ENCODE results near the gene SERPINB13.

The SERPINB13 gene

DNA sequence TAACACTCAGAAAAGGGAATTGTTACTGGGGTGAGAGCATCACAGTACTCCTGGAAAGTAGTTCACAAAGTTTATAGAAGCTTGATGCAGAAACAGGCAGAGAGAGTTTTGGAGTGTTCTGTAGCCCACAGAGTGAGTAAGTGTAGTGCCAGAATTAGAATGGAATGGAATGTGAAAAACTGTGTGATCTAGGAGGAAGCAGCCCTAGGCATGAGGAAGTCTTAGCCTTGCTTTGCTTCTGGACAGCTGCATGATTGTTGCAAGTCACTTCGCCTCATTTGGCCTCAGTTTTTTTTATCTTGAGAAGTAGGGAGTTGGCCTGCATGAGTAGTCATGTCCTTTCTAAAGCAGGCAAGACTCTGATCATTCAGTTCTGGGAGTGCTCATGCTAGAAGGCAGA is 34.1 kb upstream of the SERPINB13 start:
- no peak overlapping the region for H2BK5ac ChIP-seq (ENCODE audit: low read length)

DNA sequence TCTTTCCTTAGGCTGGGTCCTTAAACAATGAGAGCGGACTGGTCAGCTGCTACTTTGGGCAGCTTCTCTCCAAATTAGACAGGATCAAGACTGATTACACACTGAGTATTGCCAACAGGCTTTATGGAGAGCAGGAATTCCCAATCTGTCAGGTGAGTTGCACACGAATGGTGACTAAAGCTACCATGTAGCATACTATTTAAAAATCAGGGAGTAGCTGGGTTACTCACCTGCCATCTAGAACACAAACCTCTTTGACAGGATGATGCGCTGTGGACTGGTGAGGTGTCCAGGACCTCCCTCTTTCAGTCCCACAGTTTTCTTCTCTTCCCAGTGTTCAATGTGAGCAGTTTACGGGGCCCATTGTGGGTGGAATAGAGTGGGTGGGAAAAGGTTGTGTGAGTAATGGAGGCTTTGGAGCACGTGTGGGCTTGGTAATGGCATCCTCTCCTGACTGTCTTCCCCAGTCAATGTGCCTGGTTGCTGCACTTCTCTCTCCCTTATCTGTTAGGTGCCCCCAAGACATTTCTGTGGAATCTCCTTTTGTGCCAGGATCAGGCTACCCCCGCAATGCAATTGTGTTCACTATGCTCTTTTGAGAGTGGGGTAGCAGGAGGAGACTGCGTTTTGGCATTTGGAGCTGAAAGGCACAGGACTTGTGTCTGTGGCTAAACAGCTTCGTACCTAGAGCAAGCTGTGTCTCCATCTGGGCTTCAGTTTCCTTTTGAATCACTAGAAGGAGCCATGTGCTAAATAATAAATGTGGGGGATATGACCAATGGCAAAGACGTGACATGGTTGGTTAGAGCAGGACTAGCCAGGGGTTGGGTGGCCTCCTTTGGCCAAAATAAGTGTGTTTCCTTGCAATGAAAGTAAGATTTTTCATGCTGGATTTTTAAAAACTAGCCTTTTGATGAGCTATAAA is 27.3 kb upstream of the SERPINB13 start:
- H4K8ac ChIP-seq (ENCODE audit: low read depth, low read length), result no peak overlapping the region
- H2BK120ac ChIP-seq (ENCODE audit: low read depth, low read length), result no peak overlapping the region
- H3K79me1 ChIP-seq (ENCODE audit: low read depth, low read length), result no peaks in the 10 kb centered on the region
- no peaks in the 10 kb centered on the region for H3K4me1 ChIP-seq (ENCODE audit: control insufficient read depth in 2 of 2, insufficient read depth in 1 of 2, low read depth in 1 of 2, low read length in 2 of 2)
- no peak for DNase-seq (ENCODE audit: low spot score)
- H2AK5ac ChIP-seq (ENCODE audit: low read depth, low read length), result no peak overlapping the region
- H3K9me3 ChIP-seq (replicated peaks in 1 of 2; ENCODE audit: control insufficient read depth in 2 of 2, insufficient read depth in 1 of 2, low read depth in 1 of 2, low read length in 2 of 2), result no peaks in the 10 kb centered on the region
- H3K36me3 ChIP-seq (replicated peaks in 1 of 2; ENCODE audit: control insufficient read depth in 2 of 2, insufficient read depth in 2 of 2, low read length in 2 of 2), result no peaks in the 10 kb centered on the region
- no peak overlapping the region for H3K14ac ChIP-seq (ENCODE audit: low read length)
- H3K4me3 ChIP-seq (ENCODE audit: low read length in 2 of 2), result no peak overlapping the region
- WGBS, 2 donors (ENCODE audit: extremely low coverage in 2 of 2, insufficient read length in 2 of 2, insufficient replicate concordance in 1 of 2), result no CpG with 5 or more reads among the region's 9 CpGs
- peak overlapping the region; percentile 37 for H2AFZ ChIP-seq (ENCODE audit: low read length)
- H2BK5ac ChIP-seq (ENCODE audit: low read length), result no peak overlapping the region
- H4K91ac ChIP-seq (ENCODE audit: low read depth, low read length, poor library complexity), result no peak overlapping the region
- no peak overlapping the region for H2BK12ac ChIP-seq (ENCODE audit: low read length)
- no peak overlapping the region for H3K23ac ChIP-seq (ENCODE audit: low read depth, low read length, poor library complexity)
- no peak overlapping the region for H3K18ac ChIP-seq (ENCODE audit: low read length)
- no peak overlapping the region for H3K27ac ChIP-seq (replicated peaks; ENCODE audit: low read length)
- H2BK15ac ChIP-seq (ENCODE audit: low read length), result no peak overlapping the region
- H3K4ac ChIP-seq (ENCODE audit: low read length), result no peak overlapping the region
- no peak overlapping the region for H3K4me2 ChIP-seq (ENCODE audit: insufficient read depth, low read length, poor library complexity, severe bottlenecking)
- H3K9ac ChIP-seq (ENCODE audit: low read depth, low read length, poor library complexity), result no peak overlapping the region
- no peaks in the 10 kb centered on the region for H3K27me3 ChIP-seq (ENCODE audit: control insufficient read depth in 3 of 3, insufficient read depth in 3 of 3, low read depth in 1 of 3, low read length in 3 of 3)

More for the DNA sequence above, 34.1 kb upstream of the SERPINB13 start:
- Histone ChIP-seq H3K23ac (ENCODE audit: low read depth, low read length, poor library complexity) (no peak overlapping the region), H2AK5ac (ENCODE audit: low read depth, low read length) (no peak overlapping the region), H3K4me1 (ENCODE audit: control insufficient read depth in 2 of 2, insufficient read depth in 1 of 2, low read depth in 1 of 2, low read length in 2 of 2) (peaks cover 3 to 4% of the 10 kb centered on the region in 2 donors), H3K14ac (ENCODE audit: low read length) (no peak overlapping the region), H2BK12ac (ENCODE audit: low read length) (no peak overlapping the region), H3K9me3 (replicated peaks in 1 of 2; ENCODE audit: control insufficient read depth in 2 of 2, insufficient read depth in 1 of 2, low read depth in 1 of 2, low read length in 2 of 2) (no peaks in the 10 kb centered on the region), H2AFZ (ENCODE audit: low read length) (peak overlapping the region; percentile 71), H3K4me3 (ENCODE audit: low read length in 2 of 2) (no peak overlapping the region), H3K27me3 (ENCODE audit: control insufficient read depth in 3 of 3, insufficient read depth in 3 of 3, low read depth in 1 of 3, low read length in 3 of 3) (no peaks in the 10 kb centered on the region), H3K36me3 (replicated peaks in 1 of 2; ENCODE audit: control insufficient read depth in 2 of 2, insufficient read depth in 2 of 2, low read length in 2 of 2) (no peaks in the 10 kb centered on the region), H3K18ac (ENCODE audit: low read length) (no peak overlapping the region), H4K8ac (ENCODE audit: low read depth, low read length) (no peak overlapping the region), H3K4me2 (ENCODE audit: insufficient read depth, low read length, poor library complexity, severe bottlenecking) (no peak overlapping the region), H3K79me1 (ENCODE audit: low read depth, low read length) (no peaks in the 10 kb centered on the region), H3K9ac (ENCODE audit: low read depth, low read length, poor library complexity) (no peak overlapping the region), H3K27ac (replicated peaks; ENCODE audit: low read length) (no peak overlapping the region), H3K4ac (ENCODE audit: low read length) (no peak overlapping the region), H4K91ac (ENCODE audit: low read depth, low read length, poor library complexity) (no peak overlapping the region), H2BK120ac (ENCODE audit: low read depth, low read length) (no peak overlapping the region), H2BK15ac (ENCODE audit: low read length) (no peak overlapping the region)
- WGBS, 2 donors (ENCODE audit: extremely low coverage in 2 of 2, insufficient read length in 2 of 2, insufficient replicate concordance in 1 of 2), result no CpG with 5 or more reads among the region's 1 CpG
- no peak for DNase-seq (ENCODE audit: low spot score)

DNA sequence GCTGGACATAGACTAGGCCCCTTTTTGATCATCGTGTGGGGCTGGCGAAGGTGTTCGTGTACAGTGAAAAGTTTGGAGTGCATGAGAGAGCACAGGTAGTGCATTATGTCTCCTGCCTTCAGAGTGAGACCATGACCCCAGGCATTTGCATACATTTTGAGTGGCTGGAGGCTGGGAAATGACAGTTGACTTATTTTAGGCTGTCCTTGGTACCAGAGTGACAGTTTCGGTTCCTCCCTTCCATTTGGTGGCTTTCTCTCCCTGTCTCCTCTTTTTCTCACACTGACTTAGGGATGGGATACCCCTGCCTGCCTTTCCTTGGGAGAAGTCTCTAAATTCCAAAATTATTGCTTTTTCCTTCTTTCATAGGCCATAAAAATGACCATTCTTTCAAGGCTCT is 24.9 kb upstream of the SERPINB13 start:
- no peak overlapping the region for H2BK15ac ChIP-seq (ENCODE audit: low read length)
- no peak overlapping the region for H3K4me2 ChIP-seq (ENCODE audit: insufficient read depth, low read length, poor library complexity, severe bottlenecking)
- no peak overlapping the region for H3K14ac ChIP-seq (ENCODE audit: low read length)
- H3K23ac ChIP-seq (ENCODE audit: low read depth, low read length, poor library complexity), result no peak overlapping the region
- H3K79me1 ChIP-seq (ENCODE audit: low read depth, low read length), result no peaks in the 10 kb centered on the region
- no peak overlapping the region for H4K91ac ChIP-seq (ENCODE audit: low read depth, low read length, poor library complexity)
- no peak overlapping the region for H3K27ac ChIP-seq (replicated peaks; ENCODE audit: low read length)
- H4K8ac ChIP-seq (ENCODE audit: low read depth, low read length), result no peak overlapping the region
- no peaks in the 10 kb centered on the region for H3K36me3 ChIP-seq (replicated peaks in 1 of 2; ENCODE audit: control insufficient read depth in 2 of 2, insufficient read depth in 2 of 2, low read length in 2 of 2)
- H2BK12ac ChIP-seq (ENCODE audit: low read length), result no peak overlapping the region
- H2AK5ac ChIP-seq (ENCODE audit: low read depth, low read length), result no peak overlapping the region
- no CpG with 5 or more reads among the region's 4 CpGs for WGBS, 2 donors (ENCODE audit: extremely low coverage in 2 of 2, insufficient read length in 2 of 2, insufficient replicate concordance in 1 of 2)
- H3K27me3 ChIP-seq (ENCODE audit: control insufficient read depth in 3 of 3, insufficient read depth in 3 of 3, low read depth in 1 of 3, low read length in 3 of 3), result no peaks in the 10 kb centered on the region
- H3K4me3 ChIP-seq (ENCODE audit: low read length in 2 of 2), result no peak overlapping the region
- DNase-seq (ENCODE audit: low spot score), result no peak
- no peak overlapping the region for H3K9ac ChIP-seq (ENCODE audit: low read depth, low read length, poor library complexity)
- H3K4me1 ChIP-seq (ENCODE audit: control insufficient read depth in 2 of 2, insufficient read depth in 1 of 2, low read depth in 1 of 2, low read length in 2 of 2), result no peaks in the 10 kb centered on the region
- no peak overlapping the region for H3K4ac ChIP-seq (ENCODE audit: low read length)
- no peak overlapping the region for H2BK5ac ChIP-seq (ENCODE audit: low read length)
- no peaks in the 10 kb centered on the region for H3K9me3 ChIP-seq (replicated peaks in 1 of 2; ENCODE audit: control insufficient read depth in 2 of 2, insufficient read depth in 1 of 2, low read depth in 1 of 2, low read length in 2 of 2)
- H2BK120ac ChIP-seq (ENCODE audit: low read depth, low read length), result no peak overlapping the region
- H2AFZ ChIP-seq (ENCODE audit: low read length), result no peak overlapping the region
- H3K18ac ChIP-seq (ENCODE audit: low read length), result no peak overlapping the region

DNA sequence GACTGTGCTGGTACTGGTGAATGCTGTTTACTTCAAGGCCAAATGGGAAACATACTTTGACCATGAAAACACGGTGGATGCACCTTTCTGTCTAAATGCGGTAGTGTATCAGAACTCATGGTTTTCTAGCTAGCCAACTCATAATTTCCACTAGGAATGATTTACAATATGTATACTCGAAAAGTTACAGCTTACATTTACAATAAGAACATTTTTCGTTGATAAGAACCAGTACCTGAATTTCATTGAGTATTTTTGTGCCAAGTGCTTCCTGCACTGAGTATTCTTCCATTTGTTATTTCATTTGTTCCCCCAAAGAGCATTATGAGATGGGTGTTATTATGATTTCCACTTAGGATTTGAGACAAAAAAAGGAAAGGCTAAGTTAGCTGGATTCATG is 23.1 kb upstream of the SERPINB13 start:
- Histone ChIP-seq H3K79me1 (ENCODE audit: low read depth, low read length) (no peaks in the 10 kb centered on the region), H2BK5ac (ENCODE audit: low read length) (no peak overlapping the region), H4K8ac (ENCODE audit: low read depth, low read length) (no peak overlapping the region), H2AFZ (ENCODE audit: low read length) (no peak overlapping the region), H3K36me3 (replicated peaks in 1 of 2; ENCODE audit: control insufficient read depth in 2 of 2, insufficient read depth in 2 of 2, low read length in 2 of 2) (no peaks in the 10 kb centered on the region), H3K4me2 (ENCODE audit: insufficient read depth, low read length, poor library complexity, severe bottlenecking) (no peak overlapping the region), H3K14ac (ENCODE audit: low read length) (no peak overlapping the region), H3K27ac (replicated peaks; ENCODE audit: low read length) (no peak overlapping the region), H2BK120ac (ENCODE audit: low read depth, low read length) (no peak overlapping the region), H2AK5ac (ENCODE audit: low read depth, low read length) (no peak overlapping the region), H3K4me3 (ENCODE audit: low read length in 2 of 2) (no peak overlapping the region), H3K4ac (ENCODE audit: low read length) (no peak overlapping the region), H3K9ac (ENCODE audit: low read depth, low read length, poor library complexity) (no peak overlapping the region), H3K18ac (ENCODE audit: low read length) (no peak overlapping the region), H3K23ac (ENCODE audit: low read depth, low read length, poor library complexity) (no peak overlapping the region), H4K91ac (ENCODE audit: low read depth, low read length, poor library complexity) (no peak overlapping the region), H2BK15ac (ENCODE audit: low read length) (no peak overlapping the region), H3K4me1 (ENCODE audit: control insufficient read depth in 2 of 2, insufficient read depth in 1 of 2, low read depth in 1 of 2, low read length in 2 of 2) (no peaks in the 10 kb centered on the region), H3K9me3 (replicated peaks in 1 of 2; ENCODE audit: control insufficient read depth in 2 of 2, insufficient read depth in 1 of 2, low read depth in 1 of 2, low read length in 2 of 2) (no peaks in the 10 kb centered on the region), H2BK12ac (ENCODE audit: low read length) (no peak overlapping the region), H3K27me3 (ENCODE audit: control insufficient read depth in 3 of 3, insufficient read depth in 3 of 3, low read depth in 1 of 3, low read length in 3 of 3) (no peaks in the 10 kb centered on the region)
- no CpG with 5 or more reads among the region's 4 CpGs for WGBS, 2 donors (ENCODE audit: extremely low coverage in 2 of 2, insufficient read length in 2 of 2, insufficient replicate concordance in 1 of 2)
- DNase-seq (ENCODE audit: low spot score), result no peak

All from neuronal stem cell (in vitro differentiated cells).